ENCODE measurements around the gene AKT1. TPM values are rescaled to one million over a fixed set of nuclear protein-coding genes. Genes with fewer than 3 reads are reported as not detected.

AKT1 gene
- total RNA-seq, 6 experiments from 2014 or later = 66.7 to 92.1 (median 83.9) TPM

- no peak for DNase-seq
Observed at GRCh38 chr14:104722938-104723650, 72.5 kb downstream of the AKT1 start.

GRCh38 chr14:104721505-104722431 is 73.8 kb downstream of the AKT1 start:
- H3K9me3 ChIP-seq = no peaks in the 10 kb centered on the region
- WGBS (ENCODE audit: insufficient coverage, low coverage, low lambda C conversion rate, missing lambda C conversion rate) = 90% methylated on average over 7 of the region's 18 CpGs
- peaks cover 0 to 28% (median 11%) of the 10 kb centered on the region in 4 donors for H3K4me1 ChIP-seq
- TF ChIP-seq CTCF (IDR thresholded peaks at IDR 0.05) = no peak
- no peak for TF ChIP-seq POLR2A (IDR thresholded peaks at IDR 0.05)
- H3K27ac ChIP-seq = no peak overlapping the region
- no peaks in the 10 kb centered on the region for H3K27me3 ChIP-seq
- H3K36me3 ChIP-seq = peaks cover 0 to 10% (median 1%) of the 10 kb centered on the region in 4 donors
- no peak overlapping the region for H3K4me3 ChIP-seq
- intact Hi-C loops (cut with DNase I) = no loop called here
- no peak for ATAC-seq
- DNase-seq = no peak

More at GRCh38 chr14:104722938-104723650, 72.5 kb downstream of the AKT1 start:
- Histone ChIP-seq H3K9me3 (no peaks in the 10 kb centered on the region), H3K4me1 (peaks cover 0 to 33% (median 12%) of the 10 kb centered on the region in 4 donors), H3K27ac (peak overlapping the region; percentile 54 to 61 (median 58)), H3K4me3 (peak overlapping the region in 2 of 3 donors; percentile 60), H3K36me3 (peaks cover 0 to 10% (median 1%) of the 10 kb centered on the region in 4 donors), H3K27me3 (no peaks in the 10 kb centered on the region)
- no peak for ATAC-seq
- intact Hi-C loops (cut with DNase I) = no loop called here
- TF ChIP-seq POLR2A (IDR thresholded peaks at IDR 0.05) (no peak), CTCF (IDR thresholded peaks at IDR 0.05) (no peak)
- 20% methylated on average over 1 of the region's 26 CpGs for WGBS (ENCODE audit: insufficient coverage, low coverage, low lambda C conversion rate, missing lambda C conversion rate)

Other genes with a start within 250 kb of the AKT1 start
- 1 to 10 TPM in 4 of 6 experiments, under 1 TPM in 2; 0.35 to 4.0 (median 1.9) TPM for gene C14orf180, start 216.0 kb downstream of the AKT1 start, total RNA-seq
- gene TMEM179, start 191.0 kb downstream of the AKT1 start, total RNA-seq = under 1 TPM in 2 of 6 experiments, not detected in 4; 0.17 to 0.18 TPM
- gene INF2, start 106.1 kb downstream of the AKT1 start, total RNA-seq = 10 to 100 TPM; 47.5 to 98.2 (median 71.4) TPM
- gene ADSS1, start 71.5 kb downstream of the AKT1 start, total RNA-seq = 10 to 100 TPM in 5 of 6 experiments, 1 to 10 TPM in 1; 8.1 to 50.5 (median 36.8) TPM
- 100 to 1,000 TPM in 2 of 6 experiments, 10 to 100 TPM in 4; 38.1 to 252 (median 50.6) TPM for gene SIVA1, start 42.6 kb downstream of the AKT1 start, total RNA-seq
- gene ZBTB42, start 5.4 kb upstream of the AKT1 start, total RNA-seq = 10 to 100 TPM in 2 of 6 experiments, 1 to 10 TPM in 4; 2.2 to 13.7 (median 3.6) TPM
- 10 to 100 TPM; 13.2 to 22.4 (median 16.8) TPM for gene CEP170B, start 69.5 kb upstream of the AKT1 start, total RNA-seq
- gene PLD4, start 129.1 kb upstream of the AKT1 start, total RNA-seq = under 1 TPM in 4 of 6 experiments, not detected in 2; 0.12 to 0.49 (median 0.33) TPM
- gene AHNAK2, start 182.6 kb upstream of the AKT1 start, total RNA-seq = 10 to 100 TPM in 1 of 6 experiments, 1 to 10 TPM in 5; 2.1 to 12.2 (median 4.6) TPM
- 1 to 10 TPM; 1.5 to 3.3 (median 2.5) TPM for gene CLBA1, start 190.0 kb upstream of the AKT1 start, total RNA-seq
- gene CDCA4, start 225.3 kb upstream of the AKT1 start, total RNA-seq = 1 to 10 TPM in 5 of 6 experiments, under 1 TPM in 1; 0.90 to 3.5 (median 1.7) TPM